ENCODE data around the gene GFOD2. TPM values are rescaled to one million over a fixed set of nuclear protein-coding genes. Genes with fewer than 3 reads are reported as not detected.

GFOD2 gene
- total RNA-seq, 4 donors from 2014 or later, result 8.9 to 15.4 (median 11.6) TPM

GRCh38 chr16:67719778-67720144 lies 645 bp upstream of the GFOD2 start:
- Histone ChIP-seq H3K27ac (peak overlapping the region; percentile 90 to 97 (median 93)), H3K9me3 (no peaks in the 10 kb centered on the region), H3K4me3 (peak overlapping the region; percentile 77 to 96 (median 88)), H3K4me1 (peaks cover 16 to 28% of the 10 kb centered on the region in 2 donors), H3K36me3 (peaks cover 0 to 3% of the 10 kb centered on the region in 2 donors), H3K27me3 (no peaks in the 10 kb centered on the region)
- intact Hi-C loops (cut with DNase I; ENCODE audit: low total_unique reads), result loop anchor here (2.0 to 5.0 kb wide), 2 partner anchors 47 to 53 kb away; no protein-coding TSS in a partner anchor
- in situ Hi-C loops (cut with MboI; ENCODE audit: low sequenced_read_pairs in 4 of 4), result no loop called here
- peak; percentile 85 to 92 for ATAC-seq
- peak; percentile 59 to 62 for DNase-seq
- TF ChIP-seq CTCF (IDR thresholded peaks at IDR 0.05 in 4 of 5, conservative IDR thresholded peaks at IDR 0.05 in 1 of 5) (no peak), POLR2A (IDR thresholded peaks at IDR 0.05) (no peak)

GRCh38 chr16:67718668-67719047 lies 458 bp downstream of the GFOD2 start:
- in situ Hi-C loops (cut with MboI; ENCODE audit: low sequenced_read_pairs in 4 of 4), result no loop called here
- no peaks in the 10 kb centered on the region for H3K9me3 ChIP-seq
- TF ChIP-seq POLR2A (IDR thresholded peaks at IDR 0.05) (no peak), CTCF (IDR thresholded peaks at IDR 0.05 in 4 of 5, conservative IDR thresholded peaks at IDR 0.05 in 1 of 5) (no peak)
- no peak for ATAC-seq
- no peak for DNase-seq
- peaks cover 16 to 28% of the 10 kb centered on the region in 2 donors for H3K4me1 ChIP-seq
- H3K36me3 ChIP-seq, result no peaks in the 10 kb centered on the region
- intact Hi-C loops (cut with DNase I; ENCODE audit: low total_unique reads), result loop anchor here (2.0 to 5.0 kb wide), 2 partner anchors 46 to 54 kb away; no protein-coding TSS in a partner anchor
- H3K27ac ChIP-seq, result peak overlapping the region; percentile 90 to 97 (median 93)
- H3K4me3 ChIP-seq, result peak overlapping the region; percentile 77 to 96 (median 88)
- H3K27me3 ChIP-seq, result no peaks in the 10 kb centered on the region

GRCh38 chr16:67716097-67716496 lies 3.0 kb downstream of the GFOD2 start:
- H3K4me1 ChIP-seq, result peaks cover 16 to 28% of the 10 kb centered on the region in 2 donors
- no peak overlapping the region for H3K4me3 ChIP-seq
- intact Hi-C loops (cut with DNase I; ENCODE audit: low total_unique reads), result loop anchor here (5.0 kb wide), 1 partner anchor 56 kb away; no protein-coding TSS in a partner anchor
- TF ChIP-seq CTCF (IDR thresholded peaks at IDR 0.05 in 4 of 5, conservative IDR thresholded peaks at IDR 0.05 in 1 of 5) (no peak), POLR2A (IDR thresholded peaks at IDR 0.05) (no peak)
- no peak overlapping the region for H3K27ac ChIP-seq
- H3K27me3 ChIP-seq, result no peaks in the 10 kb centered on the region
- in situ Hi-C loops (cut with MboI; ENCODE audit: low sequenced_read_pairs in 4 of 4), result no loop called here
- no peaks in the 10 kb centered on the region for H3K36me3 ChIP-seq
- DNase-seq (no peak), ATAC-seq (no peak)
- no peaks in the 10 kb centered on the region for H3K9me3 ChIP-seq

- peaks cover 10 to 15% of the 10 kb centered on the region in 2 donors for H3K4me1 ChIP-seq
- intact Hi-C loops (cut with DNase I; ENCODE audit: low total_unique reads), result no loop called here
- H3K27me3 ChIP-seq, result no peaks in the 10 kb centered on the region
- in situ Hi-C loops (cut with MboI; ENCODE audit: low sequenced_read_pairs in 4 of 4), result no loop called here
- no peak for ATAC-seq
- TF ChIP-seq POLR2A (IDR thresholded peaks at IDR 0.05), result no peak
- TF ChIP-seq CTCF (IDR thresholded peaks at IDR 0.05 in 4 of 5, conservative IDR thresholded peaks at IDR 0.05 in 1 of 5), result no peak
- H3K4me3 ChIP-seq, result no peak overlapping the region
- H3K27ac ChIP-seq, result no peak overlapping the region
- no peaks in the 10 kb centered on the region for H3K9me3 ChIP-seq
- DNase-seq, result no peak
- no peaks in the 10 kb centered on the region for H3K36me3 ChIP-seq
These were observed 4.6 kb downstream of the GFOD2 start for GRCh38 chr16:67714522-67714921.

Data from gastrocnemius medialis (tissue), 4 donors.